PFSK-1 (cell line): ENCODE results near the gene DYNC2H1.

Experiments used
- FOXP2 ChIP-seq: optimal IDR thresholded peaks from 2 replicates; pipeline ENCODE3; 2011; ENCODE audit warnings: borderline replicate concordance, control low read depth, inconsistent platforms; ENCODE audit not compliant: insufficient read depth; ENCODE audit errors: extremely low read length, extremely low read depth
- POLR2AphosphoS5 ChIP-seq: IDR thresholded peaks from 2 replicates; pipeline ENCODE4 v1.6.1; 2012; ENCODE audit warnings: low read depth, mild to moderate bottlenecking, control low read depth, low read length, moderate library complexity
- SIN3A ChIP-seq: IDR thresholded peaks from 2 replicates; pipeline ENCODE4 v1.6.1; 2012; ENCODE audit warnings: mild to moderate bottlenecking, low read length, moderate library complexity, borderline replicate concordance; ENCODE audit not compliant: insufficient read depth
- TAF1 ChIP-seq: IDR thresholded peaks from 2 replicates; pipeline ENCODE4 v1.6.1; 2012; ENCODE audit warnings: low read length, control low read depth, borderline replicate concordance; ENCODE audit not compliant: insufficient read depth
- TF ChIP-seq, protein P1 (sequence below), 2 experiments: IDR thresholded peaks; 2 replicates each; pipeline versions ENCODE4 v1.6.1 to v1.8.0; 2011 to 2012; ENCODE audit warnings: low read depth in 2 of 2, low read length in 2 of 2, control low read depth in 1 of 2, inconsistent platforms in 1 of 2, mild to moderate bottlenecking in 1 of 2, moderate library complexity in 1 of 2; ENCODE audit not compliant: insufficient read depth in 1 of 2

DYNC2H1 gene

DNA sequence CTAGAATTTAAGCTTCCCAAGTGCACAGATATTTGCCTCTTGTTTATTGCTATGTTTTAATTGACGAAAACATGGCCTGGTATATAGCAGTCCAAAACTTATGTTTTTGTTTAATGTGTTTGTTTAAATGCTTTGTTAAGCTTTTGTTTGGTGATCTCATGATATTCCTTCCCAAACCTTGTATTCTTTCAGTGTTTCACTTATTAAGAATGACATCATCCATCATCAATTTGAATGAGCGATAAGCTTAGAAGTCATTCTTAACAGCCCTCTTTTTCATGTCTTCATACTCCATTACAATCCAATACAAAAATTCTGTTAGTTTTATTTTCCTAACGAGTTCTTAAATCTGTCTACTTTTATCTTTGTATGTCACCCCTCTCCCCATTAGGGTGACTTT lies 206.0 kb downstream of the DYNC2H1 start:
- TF ChIP-seq FOXP2 (no peak), SIN3A (no peak)
- TF ChIP-seq, protein P1, sequence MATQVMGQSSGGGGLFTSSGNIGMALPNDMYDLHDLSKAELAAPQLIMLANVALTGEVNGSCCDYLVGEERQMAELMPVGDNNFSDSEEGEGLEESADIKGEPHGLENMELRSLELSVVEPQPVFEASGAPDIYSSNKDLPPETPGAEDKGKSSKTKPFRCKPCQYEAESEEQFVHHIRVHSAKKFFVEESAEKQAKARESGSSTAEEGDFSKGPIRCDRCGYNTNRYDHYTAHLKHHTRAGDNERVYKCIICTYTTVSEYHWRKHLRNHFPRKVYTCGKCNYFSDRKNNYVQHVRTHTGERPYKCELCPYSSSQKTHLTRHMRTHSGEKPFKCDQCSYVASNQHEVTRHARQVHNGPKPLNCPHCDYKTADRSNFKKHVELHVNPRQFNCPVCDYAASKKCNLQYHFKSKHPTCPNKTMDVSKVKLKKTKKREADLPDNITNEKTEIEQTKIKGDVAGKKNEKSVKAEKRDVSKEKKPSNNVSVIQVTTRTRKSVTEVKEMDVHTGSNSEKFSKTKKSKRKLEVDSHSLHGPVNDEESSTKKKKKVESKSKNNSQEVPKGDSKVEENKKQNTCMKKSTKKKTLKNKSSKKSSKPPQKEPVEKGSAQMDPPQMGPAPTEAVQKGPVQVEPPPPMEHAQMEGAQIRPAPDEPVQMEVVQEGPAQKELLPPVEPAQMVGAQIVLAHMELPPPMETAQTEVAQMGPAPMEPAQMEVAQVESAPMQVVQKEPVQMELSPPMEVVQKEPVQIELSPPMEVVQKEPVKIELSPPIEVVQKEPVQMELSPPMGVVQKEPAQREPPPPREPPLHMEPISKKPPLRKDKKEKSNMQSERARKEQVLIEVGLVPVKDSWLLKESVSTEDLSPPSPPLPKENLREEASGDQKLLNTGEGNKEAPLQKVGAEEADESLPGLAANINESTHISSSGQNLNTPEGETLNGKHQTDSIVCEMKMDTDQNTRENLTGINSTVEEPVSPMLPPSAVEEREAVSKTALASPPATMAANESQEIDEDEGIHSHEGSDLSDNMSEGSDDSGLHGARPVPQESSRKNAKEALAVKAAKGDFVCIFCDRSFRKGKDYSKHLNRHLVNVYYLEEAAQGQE (IDR thresholded peaks at IDR 0.05; ENCODE audit: insufficient read depth in 1 of 2, low read depth in 2 of 2, low read length in 2 of 2) = no peak

DNA sequence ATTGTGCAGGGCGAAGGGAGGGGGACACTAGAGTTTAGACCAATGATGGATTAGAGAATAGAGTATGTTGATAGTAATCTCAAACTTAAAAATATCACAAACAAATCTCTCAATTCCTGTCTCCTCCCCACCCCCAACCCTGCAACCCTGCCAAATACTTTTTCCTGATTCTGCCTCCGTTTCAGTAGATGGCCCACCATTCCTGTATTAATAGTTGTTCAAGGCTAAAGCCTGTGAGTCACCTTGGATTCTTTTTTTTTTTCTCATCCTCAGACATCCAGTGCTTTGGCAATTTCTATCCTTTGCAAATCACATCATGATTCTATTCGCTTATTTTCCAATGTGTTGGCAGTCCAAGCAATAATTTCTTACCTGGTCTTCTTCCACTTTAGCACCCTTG lies 207.9 kb downstream of the DYNC2H1 start:
- TF ChIP-seq FOXP2 (no peak), TAF1 (no peak), SIN3A (no peak), POLR2AphosphoS5 (no peak)
- TF ChIP-seq, protein P1 (IDR thresholded peaks at IDR 0.05; ENCODE audit: insufficient read depth in 1 of 2, low read depth in 2 of 2, low read length in 2 of 2) = no peak

DNA sequence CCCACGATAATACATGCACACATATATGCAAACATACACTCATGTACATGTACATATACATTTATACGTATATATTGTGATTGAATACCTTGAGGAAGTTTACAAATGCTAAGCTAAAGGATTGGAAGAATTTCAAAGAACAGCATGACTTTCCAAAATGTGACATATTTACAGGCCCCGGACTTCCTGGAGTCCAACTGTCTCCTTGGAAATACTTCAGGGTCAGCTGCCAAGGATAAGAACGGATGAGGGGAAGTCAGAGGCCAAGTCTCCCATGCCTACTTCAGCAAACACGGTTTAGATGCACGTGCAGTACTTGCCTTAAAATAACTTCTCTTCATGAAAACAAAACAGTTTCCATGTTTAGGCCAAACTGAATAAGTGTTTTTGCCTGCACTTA lies 213.6 kb downstream of the DYNC2H1 start:
- TF ChIP-seq, protein P1 (IDR thresholded peaks at IDR 0.05; ENCODE audit: insufficient read depth in 1 of 2, low read depth in 2 of 2, low read length in 2 of 2) = no peak
- TF ChIP-seq FOXP2 = no peak
- TF ChIP-seq SIN3A = no peak
- TF ChIP-seq TAF1 = no peak
- no peak for TF ChIP-seq POLR2AphosphoS5

DNA sequence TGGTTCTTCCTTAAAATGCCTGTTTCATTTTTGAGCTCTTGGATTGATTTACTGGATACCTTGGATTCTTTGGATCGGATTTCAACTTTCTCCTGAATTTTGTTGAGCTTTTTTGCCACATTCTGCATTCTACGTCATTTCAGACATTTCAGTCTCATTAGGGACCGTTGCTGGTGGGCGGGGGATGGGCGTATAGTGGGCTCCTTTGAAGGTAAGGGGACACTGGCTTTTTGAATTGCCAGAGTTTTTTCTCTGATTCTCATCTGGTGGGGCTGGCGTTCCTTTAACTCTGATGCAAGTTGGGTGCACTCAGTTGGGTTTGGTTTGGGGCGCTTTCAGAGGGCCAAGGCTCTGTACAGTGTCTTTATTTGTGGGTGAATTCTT lies 216.5 kb downstream of the DYNC2H1 start:
- TF ChIP-seq SIN3A (no peak), TAF1 (no peak), POLR2AphosphoS5 (no peak), FOXP2 (no peak)
- TF ChIP-seq, protein P1 (IDR thresholded peaks at IDR 0.05; ENCODE audit: insufficient read depth in 1 of 2, low read depth in 2 of 2, low read length in 2 of 2) = no peak

DNA sequence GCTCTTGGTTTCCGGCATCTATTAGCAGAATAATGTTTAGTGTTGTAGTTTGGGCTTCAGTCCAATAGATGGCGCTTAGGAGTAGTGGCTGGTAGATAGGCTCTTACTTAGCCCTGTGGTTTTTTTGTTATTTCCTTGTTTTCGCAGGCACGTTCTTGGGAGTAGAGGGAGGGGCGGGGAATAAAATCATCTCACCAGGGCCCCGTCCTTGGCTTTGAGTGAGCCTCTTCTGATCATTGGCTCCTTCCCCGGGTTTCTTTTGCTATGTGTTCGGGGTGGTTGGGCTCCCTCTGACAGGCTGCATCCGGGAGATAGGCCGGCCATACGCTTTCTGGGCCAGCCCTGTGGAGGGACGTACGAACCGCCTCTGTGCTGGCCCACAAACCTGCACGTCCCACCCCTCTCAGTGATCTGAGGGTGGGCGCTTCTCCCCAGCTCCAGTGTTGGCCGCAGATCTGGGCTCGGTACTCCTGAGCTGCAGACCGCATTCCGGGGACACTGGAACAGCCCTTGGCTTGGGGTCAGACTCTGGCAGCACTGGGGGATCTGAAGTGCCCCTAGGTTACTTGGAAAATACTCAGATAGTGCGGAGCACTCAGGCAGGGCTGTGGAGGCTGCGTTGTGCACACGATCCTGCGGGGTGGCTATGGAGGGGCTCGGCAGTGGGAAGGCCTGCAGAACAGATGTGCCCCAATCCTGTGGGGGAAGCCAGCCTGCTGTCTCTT lies 217.0 kb downstream of the DYNC2H1 start:
- TF ChIP-seq TAF1 (no peak), SIN3A (no peak), POLR2AphosphoS5 (no peak), FOXP2 (no peak)

DNA sequence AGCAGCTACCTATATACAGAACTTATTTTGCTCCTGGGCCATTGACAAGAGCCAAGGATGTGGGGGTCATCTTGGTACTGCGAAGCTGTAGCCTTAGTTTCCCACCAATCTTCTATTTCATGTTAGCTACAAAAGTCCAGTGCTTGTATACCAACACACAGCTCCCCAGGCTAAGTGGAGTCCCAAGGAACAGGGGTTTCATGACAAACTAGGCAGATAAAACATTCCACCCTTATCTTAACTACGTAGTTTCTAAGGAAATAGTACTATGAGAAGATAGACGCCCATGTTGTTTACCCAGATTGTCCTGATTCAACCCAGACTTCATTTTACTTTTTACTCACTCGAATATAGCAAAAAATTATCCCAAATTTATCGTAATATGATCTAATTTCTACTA lies 218.5 kb downstream of the DYNC2H1 start:
- no peak for TF ChIP-seq FOXP2
